SK-N-SH (cell line): ENCODE results near the gene CUL7. TPM values are rescaled to one million over a fixed set of nuclear protein-coding genes. Genes with fewer than 3 reads are reported as not detected.

Source experiments
- CTCF ChIA-PET: fragments of 300-600, 350-600 bp; formaldehyde crosslinking; extraction: SDS; loops from one replicate; lab custom pipeline; 2021; lab: Yijun Ruan, JAX
- POLR2A ChIA-PET: fragments of 350-600 bp; sonication (Branson Sonifier 250); formaldehyde crosslinking; extraction: SDS; loops from one replicate; lab custom pipeline; 2020; ENCODE audit warnings: antibody characterized with exemption, inconsistent platforms; lab: Yijun Ruan, JAX
- DNase-seq: peaks from one replicate; pipeline ENCODE4 v3.0.0; 2012
- H2AFZ ChIP-seq: fragments of 200-600 bp; sonication (generic); 2 replicates; pipeline ENCODE4 v1.8.1; 2016; ENCODE audit warnings: antibody characterized with exemption, mild to moderate bottlenecking, low read depth
- H3F3A ChIP-seq: fragments of 200-600 bp; sonication (generic); replicated peaks from 2 replicates; pipeline ENCODE3; 2016; ENCODE audit warnings: antibody characterized with exemption, mild to moderate bottlenecking; ENCODE audit not compliant: insufficient read depth
- H3K27ac ChIP-seq, 2 experiments: fragments of 200-500 bp in 1 of 2; fragments of 200-600 bp in 1 of 2; sonication (Bioruptor generic) in 1 of 2; sonication (generic), shearing (Covaris generic) in 1 of 2; 2 replicates each; pipeline versions ENCODE4 v1.5.1 to v1.6.1; 2014 to 2016; ENCODE audit warnings: low read depth in 2 of 2, inconsistent platforms in 1 of 2, low read length in 1 of 2, mild to moderate bottlenecking in 1 of 2, mixed read lengths in 1 of 2
- H3K27me3 ChIP-seq: fragments of 200-600 bp; sonication (generic), shearing (Covaris generic); 2 replicates; pipeline ENCODE4 v1.6.1; 2016; ENCODE audit warnings: mixed run types; ENCODE audit not compliant: insufficient read depth
- H3K36me3 ChIP-seq, 2 experiments: fragments of 200-500 bp in 1 of 2; fragments of 200-600 bp in 1 of 2; sonication (Bioruptor generic) in 1 of 2; sonication (generic) in 1 of 2; replicated peaks in 1 of 2; 2 replicates each; pipeline versions ENCODE3 to v1.5.1; 2014 to 2016; ENCODE audit warnings: low read length in 1 of 2, mild to moderate bottlenecking in 1 of 2; ENCODE audit not compliant: insufficient read depth in 2 of 2, control insufficient read depth in 1 of 2
- H3K4me1 ChIP-seq, 2 experiments: fragments of 200-500 bp in 1 of 2; fragments of 200-600 bp in 1 of 2; sonication (Bioruptor generic) in 1 of 2; sonication (generic), shearing (Covaris generic) in 1 of 2; 2 replicates each; pipeline versions ENCODE4 v1.5.1 to v1.6.1; 2014 to 2016; ENCODE audit warnings: low read depth in 1 of 2, low read length in 1 of 2, mixed run types in 1 of 2; ENCODE audit not compliant: insufficient read depth in 2 of 2, control insufficient read depth in 1 of 2
- H3K4me2 ChIP-seq: fragments of 200-600 bp; sonication (generic), shearing (Covaris generic); 2 replicates; pipeline ENCODE4 v1.6.1; 2017; ENCODE audit warnings: mixed run types
- H3K4me3 ChIP-seq, 2 experiments: fragments of 200-500 bp in 1 of 2; fragments of 200-600 bp in 1 of 2; sonication (Bioruptor generic) in 1 of 2; sonication (generic), shearing (Covaris generic) in 1 of 2; 2 replicates each; pipeline versions ENCODE4 v1.5.1 to v1.8.1; 2014 to 2016; ENCODE audit warnings: low read depth in 2 of 2, inconsistent platforms in 1 of 2, low read length in 1 of 2, mild to moderate bottlenecking in 1 of 2, mixed read lengths in 1 of 2, moderate library complexity in 1 of 2
- H3K79me2 ChIP-seq: fragments of 200-600 bp; sonication (generic); 2 replicates; pipeline ENCODE4 v1.8.1; 2017; ENCODE audit warnings: mild to moderate bottlenecking; ENCODE audit not compliant: insufficient read depth
- H3K9ac ChIP-seq: fragments of 200-600 bp; sonication (generic); 2 replicates; pipeline ENCODE4 v1.6.1; 2017; ENCODE audit warnings: mixed run types
- H3K9me2 ChIP-seq: fragments of 200-600 bp; sonication (generic); 2 replicates; pipeline ENCODE4 v1.6.1; 2017; ENCODE audit warnings: mixed run types
- H3K9me3 ChIP-seq: fragments of 200-600 bp; sonication (generic); 2 replicates; pipeline ENCODE4 v1.6.1; 2017; ENCODE audit warnings: mixed run types, mild to moderate bottlenecking, moderate library complexity
- H4K20me1 ChIP-seq: fragments of 200-600 bp; sonication (generic); 2 replicates; pipeline ENCODE4 v1.6.1; 2017; ENCODE audit warnings: mild to moderate bottlenecking, mixed run types; ENCODE audit not compliant: insufficient read depth
- EZH2phosphoT487 ChIP-seq: fragments of 200-600 bp; sonication (generic); IDR thresholded peaks from 2 replicates; pipeline ENCODE4 v1.6.1; 2017; ENCODE audit warnings: low read depth, mixed run types, mild to moderate bottlenecking, antibody characterized with exemption, moderate library complexity, borderline replicate concordance
- FOSL2 ChIP-seq: IDR thresholded peaks from 2 replicates; pipeline ENCODE4 v1.4.0; 2012; ENCODE audit warnings: low read depth, mild to moderate bottlenecking, moderate library complexity, borderline replicate concordance
- GATA2 ChIP-seq: sonication (generic); formaldehyde crosslinking; IDR thresholded peaks from 2 replicates; pipeline ENCODE4 v1.5.0; 2020; ENCODE audit warnings: mild to moderate bottlenecking, missing genetic modification reagents
- JUND ChIP-seq: IDR thresholded peaks from 2 replicates; pipeline ENCODE4 v1.4.0; 2012
- MAX ChIP-seq: IDR thresholded peaks from 2 replicates; pipeline ENCODE4 v1.4.0; 2012; ENCODE audit warnings: low read depth
- MEF2A ChIP-seq: IDR thresholded peaks from 2 replicates; pipeline ENCODE4 v1.4.0; 2012; ENCODE audit warnings: low read depth, borderline replicate concordance
- MXI1 ChIP-seq: IDR thresholded peaks from 2 replicates; pipeline ENCODE4 v1.6.1; 2012; ENCODE audit warnings: mild to moderate bottlenecking, low read depth, low read length, improper control_type of control experiment
- NFIC ChIP-seq: IDR thresholded peaks from 2 replicates; pipeline ENCODE4 v1.4.0; 2012; ENCODE audit warnings: borderline replicate concordance
- PBX3 ChIP-seq: IDR thresholded peaks from 2 replicates; pipeline ENCODE4; 2012
- REST ChIP-seq: IDR thresholded peaks from 2 replicates; pipeline ENCODE4 v1.6.1; 2012; ENCODE audit warnings: mild to moderate bottlenecking, low read depth, low read length, moderate library complexity
- RFX5 ChIP-seq: IDR thresholded peaks from 2 replicates; pipeline ENCODE4 v1.6.1; 2012; ENCODE audit warnings: mild to moderate bottlenecking, improper control_type of control experiment, low read length
- TAF1 ChIP-seq: IDR thresholded peaks from 2 replicates; pipeline ENCODE4 v1.6.1; 2012; ENCODE audit warnings: low read depth, mild to moderate bottlenecking, low read length, moderate library complexity, borderline replicate concordance
- TCF12 ChIP-seq: IDR thresholded peaks from 2 replicates; pipeline ENCODE4 v1.4.0; 2012
- TEAD4 ChIP-seq: IDR thresholded peaks from 2 replicates; pipeline ENCODE4 v1.4.0; 2012; ENCODE audit warnings: mild to moderate bottlenecking, borderline replicate concordance; ENCODE audit not compliant: insufficient read depth
- WGBS: methylation state at CpG from one replicate; pipeline ENCODE4 v1.1.6; 2017; ENCODE audit warnings: low lambda C conversion rate; 5-methylcytosine and 5-hydroxymethylcytosine counted together
- polyA plus RNA-seq, 3 experiments: library from polyadenylated mRNA; depleted of rRNA; stranded (reverse); fragments of >200 nt; gene quantifications; 2 replicates each; pipeline ENCODE4 v1.2.3, GENCODE V29; 2012
- TF ChIP-seq, protein P1 (sequence below): fragments of 200-600 bp; sonication (generic); IDR thresholded peaks from 2 replicates; pipeline ENCODE4 v1.6.1; 2017; ENCODE audit warnings: antibody characterized with exemption, mild to moderate bottlenecking, moderate library complexity
- TF ChIP-seq, protein P2 (sequence below): fragments of 150-350 bp; IDR thresholded peaks from 2 replicates; pipeline ENCODE4 v1.6.1; 2017; ENCODE audit warnings: antibody characterized with exemption, low read length, low read depth, borderline replicate concordance

CUL7 gene
- polyA plus RNA-seq, 1 of the 3 experiments (the other 2 are of a cell fraction) = 46.9 TPM

GRCh38 chr6:43096451-43097097 is 42.9 kb upstream of the CUL7 start:
- H3K4me3 ChIP-seq = 0 out of 4 replicates have a peak overlapping the region, but pooled peaks of 1 of the 2 experiments have one; percentile 8
- CTCF ChIA-PET = interaction anchor here (1.0 to 2.9 kb wide), 6 partner anchors 8 to 48 kb away, joined by 3 to 12 read pairs (median 5); no protein-coding TSS in a partner anchor

DNA sequence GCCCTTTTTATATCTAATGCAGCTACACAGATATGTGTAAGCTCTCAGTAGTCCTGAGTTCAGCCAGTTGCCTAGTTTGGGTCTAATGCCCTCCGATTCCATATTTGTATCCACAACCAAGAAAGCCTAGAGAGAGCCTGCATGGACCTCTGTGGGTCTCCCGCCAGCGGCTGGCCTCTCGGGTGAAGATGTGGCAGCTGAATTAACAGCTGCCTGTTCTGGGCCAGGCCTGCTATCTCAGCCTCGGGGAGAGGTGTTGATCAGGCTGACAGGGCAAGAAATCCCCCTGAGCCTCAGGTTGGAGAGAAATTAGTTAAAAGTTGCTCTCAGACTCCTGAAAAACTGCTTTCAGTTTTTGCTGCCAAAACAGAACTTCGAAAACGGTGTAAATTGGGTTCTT is 42.3 kb upstream of the CUL7 start:
- H3K4me1 ChIP-seq = peaks cover 25 to 54% of the 10 kb centered on the region in 2 experiments
- CTCF ChIA-PET = interaction anchor here (1.0 to 2.9 kb wide), 5 partner anchors 8 to 48 kb away, joined by 3 to 12 read pairs (median 4); no protein-coding TSS in a partner anchor
- peaks cover 95% of the 10 kb centered on the region for H3K79me2 ChIP-seq
- H3K4me3 ChIP-seq = no peak overlapping the region
- peaks cover 0 to 6% of the 10 kb centered on the region in 2 experiments for H3K36me3 ChIP-seq
- H3K9ac ChIP-seq = peak overlapping the region; percentile 22; the same call in 1 of the 2 replicates
- H3F3A ChIP-seq = peaks cover 39% of the 10 kb centered on the region
- DNase-seq = no peak
- 88% methylated on average over 7 of the region's 7 CpGs for WGBS
- H3K27ac ChIP-seq = peak overlapping the region; percentile 64 to 73
- no peaks in the 10 kb centered on the region for H3K9me3 ChIP-seq
- no peak overlapping the region for H2AFZ ChIP-seq
- H4K20me1 ChIP-seq = no peaks in the 10 kb centered on the region; the same call in 1 of the 2 replicates
- no peaks in the 10 kb centered on the region for H3K27me3 ChIP-seq
- POLR2A ChIA-PET = no interaction called here
- no peaks in the 10 kb centered on the region for H3K9me2 ChIP-seq
- H3K4me2 ChIP-seq = peak overlapping the region; percentile 66
- no peak for TF ChIP-seq TAF1
- no peak for TF ChIP-seq JUND
- TF ChIP-seq, protein P1, sequence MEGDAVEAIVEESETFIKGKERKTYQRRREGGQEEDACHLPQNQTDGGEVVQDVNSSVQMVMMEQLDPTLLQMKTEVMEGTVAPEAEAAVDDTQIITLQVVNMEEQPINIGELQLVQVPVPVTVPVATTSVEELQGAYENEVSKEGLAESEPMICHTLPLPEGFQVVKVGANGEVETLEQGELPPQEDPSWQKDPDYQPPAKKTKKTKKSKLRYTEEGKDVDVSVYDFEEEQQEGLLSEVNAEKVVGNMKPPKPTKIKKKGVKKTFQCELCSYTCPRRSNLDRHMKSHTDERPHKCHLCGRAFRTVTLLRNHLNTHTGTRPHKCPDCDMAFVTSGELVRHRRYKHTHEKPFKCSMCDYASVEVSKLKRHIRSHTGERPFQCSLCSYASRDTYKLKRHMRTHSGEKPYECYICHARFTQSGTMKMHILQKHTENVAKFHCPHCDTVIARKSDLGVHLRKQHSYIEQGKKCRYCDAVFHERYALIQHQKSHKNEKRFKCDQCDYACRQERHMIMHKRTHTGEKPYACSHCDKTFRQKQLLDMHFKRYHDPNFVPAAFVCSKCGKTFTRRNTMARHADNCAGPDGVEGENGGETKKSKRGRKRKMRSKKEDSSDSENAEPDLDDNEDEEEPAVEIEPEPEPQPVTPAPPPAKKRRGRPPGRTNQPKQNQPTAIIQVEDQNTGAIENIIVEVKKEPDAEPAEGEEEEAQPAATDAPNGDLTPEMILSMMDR = no peak
- no peak for TF ChIP-seq MXI1
- no peak for TF ChIP-seq RFX5
- TF ChIP-seq PBX3 = no peak
- no peak for TF ChIP-seq REST

More at GRCh38 chr6:43096451-43097097, 42.9 kb upstream of the CUL7 start:
- Histone ChIP-seq H3K9me2 (no peaks in the 10 kb centered on the region), H3K79me2 (peaks cover 93% of the 10 kb centered on the region), H3K27me3 (no peaks in the 10 kb centered on the region), H3K36me3 (peaks cover 0 to 6% of the 10 kb centered on the region in 2 experiments), H2AFZ (no peak overlapping the region), H3K9me3 (no peaks in the 10 kb centered on the region), H3K4me1 (peaks cover 25 to 48% of the 10 kb centered on the region in 2 experiments), H4K20me1 (no peaks in the 10 kb centered on the region; the same call in 1 of the 2 replicates), H3K27ac (peak overlapping the region; percentile 64 to 73), H3K4me2 (peak overlapping the region; percentile 66), H3K9ac (peak overlapping the region; percentile 22; the same call in 1 of the 2 replicates), H3F3A (peaks cover 35% of the 10 kb centered on the region)
- DNase-seq = peak; percentile 38
- 32% methylated on average over 8 of the region's 8 CpGs for WGBS
- TF ChIP-seq GATA2 (CRISPR knock-in tag) = no peak
- peak; percentile 79 for TF ChIP-seq NFIC
- TF ChIP-seq, protein P2, sequence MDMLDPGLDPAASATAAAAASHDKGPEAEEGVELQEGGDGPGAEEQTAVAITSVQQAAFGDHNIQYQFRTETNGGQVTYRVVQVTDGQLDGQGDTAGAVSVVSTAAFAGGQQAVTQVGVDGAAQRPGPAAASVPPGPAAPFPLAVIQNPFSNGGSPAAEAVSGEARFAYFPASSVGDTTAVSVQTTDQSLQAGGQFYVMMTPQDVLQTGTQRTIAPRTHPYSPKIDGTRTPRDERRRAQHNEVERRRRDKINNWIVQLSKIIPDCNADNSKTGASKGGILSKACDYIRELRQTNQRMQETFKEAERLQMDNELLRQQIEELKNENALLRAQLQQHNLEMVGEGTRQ = no peak
- peak; percentile 46; the same call in 1 of the 2 replicates for TF ChIP-seq MAX
- peak; percentile 65; the same call in 1 of the 2 replicates for TF ChIP-seq MEF2A
- TF ChIP-seq TCF12 = peak; percentile 55
- peak; percentile 84 for TF ChIP-seq PBX3
- no peak for TF ChIP-seq EZH2phosphoT487
- TF ChIP-seq JUND = peak; percentile 60; the same call in 1 of the 2 replicates
- 0 out of 2 replicates have a peak, but pooled peaks have one; percentile 11 for TF ChIP-seq TEAD4
- peak; percentile 63; the same call in 1 of the 2 replicates for TF ChIP-seq FOSL2
- POLR2A ChIA-PET = no interaction called here
